Activated naive CD4-positive, alpha-beta T cell treated with anti-CD3 and anti-CD28 coated beads, Interleukin-2, amount 50 U/mL, for 16 hours (primary cell): ENCODE results near the gene CCNL2.
"Not testable (repeated sequence)": the region's sequence is repeated elsewhere in the genome, so short reads cannot be mapped to it uniquely, and the experiment has no call there.

Experiments used
- DNase-seq: peaks from one replicate; pipeline ENCODE4 v3.0.0-alpha.2; 2020

The CCNL2 gene

GRCh38 chr1:1399187-1399871 lies at the start of gene CCNL2:
CCNL2 (minus strand) TSS chr1:1399335; CDS start chr1:1399306, 29 bp downstream.
- peak; percentile 100 for DNase-seq

- DNase-seq, result not testable (repeated sequence)
Measured at GRCh38 chr1:1446631-1447030, 47.5 kb upstream of the CCNL2 start.

GRCh38 chr1:1442069-1442770 lies 43.1 kb upstream of the CCNL2 start:
- no peak for DNase-seq

GRCh38 chr1:1441002-1441888 lies 42.1 kb upstream of the CCNL2 start:
- DNase-seq, result peak; percentile 66

DNA sequence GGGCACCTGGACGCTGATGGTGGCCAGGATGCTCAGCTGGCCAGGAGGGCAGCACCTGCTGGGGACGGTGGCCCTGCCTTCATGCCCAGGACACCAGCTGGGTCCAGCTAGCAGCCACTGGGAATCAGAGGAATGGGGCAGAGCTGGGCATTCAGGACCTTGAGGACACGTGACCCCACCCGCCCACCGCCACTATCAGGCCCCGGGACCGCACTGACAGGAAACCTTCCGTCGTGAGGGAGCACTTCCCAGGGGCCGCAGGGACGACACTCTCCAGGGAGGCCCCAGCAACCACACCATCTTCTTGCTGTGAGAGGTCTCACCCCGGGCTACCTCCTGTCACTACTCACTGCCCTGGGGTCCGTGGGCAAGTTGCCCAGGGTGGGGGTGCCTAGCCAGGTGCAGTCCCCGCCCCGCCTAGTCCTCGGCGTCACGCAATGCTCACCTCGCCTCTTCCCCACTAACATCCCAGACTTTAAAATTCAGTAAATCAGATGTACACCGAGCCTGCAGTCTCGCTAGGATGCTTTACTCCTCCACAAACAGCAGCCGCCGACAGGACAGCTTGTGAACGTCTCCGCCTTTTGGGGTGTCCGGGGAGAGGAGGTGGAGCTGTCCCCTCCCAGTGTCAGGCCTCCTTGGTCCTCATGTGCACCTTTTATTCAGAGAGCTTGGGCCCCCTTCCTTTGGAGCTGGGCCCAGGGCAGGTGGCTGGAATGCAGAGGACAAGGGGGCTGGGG lies 41.3 kb upstream of the CCNL2 start:
- no peak for DNase-seq

DNA sequence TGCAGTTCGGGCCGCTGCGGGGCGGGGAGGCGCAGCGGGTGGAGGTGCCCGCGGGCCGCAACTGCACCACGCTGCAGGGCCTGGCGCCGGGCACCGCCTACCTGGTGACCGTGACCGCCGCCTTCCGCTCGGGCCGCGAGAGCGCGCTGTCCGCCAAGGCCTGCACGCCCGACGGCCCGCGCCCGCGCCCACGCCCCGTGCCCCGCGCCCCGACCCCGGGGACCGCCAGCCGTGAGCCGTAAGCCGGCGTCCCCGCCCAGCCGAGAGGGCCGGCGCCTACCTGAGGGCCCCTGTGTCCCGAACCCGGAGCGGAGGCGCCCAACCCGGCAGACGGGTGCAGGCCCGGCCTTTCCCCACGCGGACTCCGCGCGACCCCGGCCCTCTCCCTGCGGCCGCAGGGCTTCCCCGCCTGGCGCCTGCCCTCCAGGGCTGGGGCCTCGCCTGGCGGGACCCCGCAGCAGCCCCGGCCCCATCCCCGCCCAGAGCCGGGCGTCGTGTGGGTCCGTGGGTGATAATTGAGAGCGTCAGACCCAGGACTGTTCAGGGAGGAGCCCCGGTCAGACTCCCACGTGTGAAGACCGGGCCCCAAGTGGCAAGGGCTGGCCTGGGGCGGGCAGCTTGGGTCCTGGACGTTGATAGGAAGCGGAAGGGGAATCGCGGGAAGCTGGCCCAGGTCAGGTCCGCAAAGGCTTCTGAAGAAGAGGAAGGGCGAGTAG lies 40.6 kb upstream of the CCNL2 start:
- DNase-seq, result no peak

- DNase-seq, result no peak
Measured at GRCh38 chr1:1438531-1439381, 39.6 kb upstream of the CCNL2 start.

- no peak for DNase-seq
Measured at GRCh38 chr1:1437904-1438376, 38.8 kb upstream of the CCNL2 start.

GRCh38 chr1:1437033-1437903 lies 38.1 kb upstream of the CCNL2 start:
- DNase-seq, result no peak

GRCh38 chr1:1436630-1437032 lies 37.5 kb upstream of the CCNL2 start:
- DNase-seq, result no peak

DNA sequence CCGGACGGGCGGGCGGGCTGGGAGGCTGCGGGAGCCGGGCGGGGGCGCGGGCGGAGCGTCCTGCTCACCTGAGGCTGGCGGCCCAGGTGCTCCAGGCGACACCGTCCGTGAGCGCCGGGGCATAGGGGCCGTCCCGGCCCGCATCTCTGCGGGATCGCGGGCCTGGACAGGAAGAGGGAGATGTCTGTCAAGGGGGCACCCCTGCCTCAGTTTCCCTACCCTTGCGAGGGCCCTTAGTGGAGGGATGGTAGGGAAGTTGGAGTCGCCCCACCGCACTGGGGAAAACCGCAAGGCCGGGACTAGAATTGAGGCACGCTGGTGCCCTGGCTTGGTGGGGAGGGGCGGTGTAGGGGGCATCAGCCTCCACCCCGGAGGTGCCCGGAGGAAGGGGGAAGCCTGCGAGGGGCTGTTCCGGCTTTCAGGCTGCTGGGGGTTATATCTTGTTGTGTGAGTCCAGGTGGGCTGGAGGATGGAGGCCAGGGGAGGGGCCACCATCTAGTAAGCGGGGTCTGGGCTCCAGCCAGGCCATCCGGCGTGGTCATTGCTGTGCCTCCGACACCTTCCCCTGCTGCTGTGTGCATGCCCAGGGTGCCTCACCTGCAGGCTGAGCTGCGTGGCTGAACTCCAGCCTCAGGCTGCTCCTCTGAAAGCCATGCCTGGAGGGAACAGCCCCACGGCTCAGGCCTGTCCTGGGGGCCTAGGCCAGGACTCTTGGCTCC lies 36.9 kb upstream of the CCNL2 start:
- no peak for DNase-seq

DNA sequence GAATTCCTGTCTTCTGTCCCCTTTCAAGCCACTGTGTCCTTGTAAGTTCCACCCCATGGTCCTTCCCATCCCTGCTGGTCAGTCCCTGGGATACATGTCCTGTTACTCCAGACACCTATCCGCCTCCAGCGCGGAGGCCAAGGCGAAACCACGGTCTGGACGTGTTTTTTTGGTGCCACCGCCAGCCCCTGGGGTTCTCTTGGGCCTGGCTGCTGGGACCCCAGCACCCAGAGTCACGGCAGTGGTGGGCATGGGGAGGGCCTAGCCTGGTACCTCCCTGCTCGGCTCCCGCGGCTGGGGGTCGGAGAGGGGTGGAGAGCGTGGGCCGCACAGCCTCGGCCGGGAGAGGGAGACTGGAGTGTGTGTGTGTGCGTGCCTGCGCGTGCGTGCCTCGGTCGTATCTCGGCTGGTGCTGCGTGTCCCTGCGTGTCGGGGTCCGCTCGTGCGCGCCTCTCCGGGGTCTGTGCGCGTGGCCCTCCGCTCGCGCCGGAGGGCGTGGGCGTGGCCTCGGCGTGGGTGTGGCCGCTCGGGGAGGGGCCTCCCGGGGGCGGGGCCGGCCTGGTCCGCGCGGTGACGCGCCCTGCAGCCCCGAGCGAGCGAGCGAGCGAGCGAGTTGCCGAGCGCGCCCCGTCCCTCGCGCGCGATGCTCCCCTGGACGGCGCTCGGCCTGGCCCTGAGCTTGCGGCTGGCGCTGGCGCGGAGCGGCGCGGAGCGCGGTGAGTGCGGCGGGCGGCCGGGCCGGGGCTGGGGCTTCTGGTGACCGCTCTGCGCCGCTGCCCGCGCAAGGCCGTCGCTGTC lies 36.2 kb upstream of the CCNL2 start, which contains the start of gene VWA1:
Gene VWA1 (plus strand): TSS at position 585 of the 798 bp plus-strand sequence. CDS start 59 bp downstream, at position 644.
- DNase-seq, result peak; percentile 68

DNA sequence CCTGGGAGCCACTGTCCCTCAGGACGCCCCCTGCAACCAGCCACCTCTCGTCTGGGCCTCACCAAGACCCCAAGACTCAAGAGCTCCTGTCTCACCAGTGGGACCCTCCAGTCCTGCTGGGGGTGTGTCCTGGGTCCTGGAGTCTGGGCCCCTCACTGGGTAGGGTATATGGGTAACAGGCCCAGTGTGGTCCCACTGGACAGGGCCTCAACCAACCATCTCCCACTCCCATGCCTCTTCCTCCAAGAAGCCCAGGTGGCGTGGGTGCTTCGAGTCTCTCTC lies 35.6 kb upstream of the CCNL2 start:
- DNase-seq, result no peak

DNA sequence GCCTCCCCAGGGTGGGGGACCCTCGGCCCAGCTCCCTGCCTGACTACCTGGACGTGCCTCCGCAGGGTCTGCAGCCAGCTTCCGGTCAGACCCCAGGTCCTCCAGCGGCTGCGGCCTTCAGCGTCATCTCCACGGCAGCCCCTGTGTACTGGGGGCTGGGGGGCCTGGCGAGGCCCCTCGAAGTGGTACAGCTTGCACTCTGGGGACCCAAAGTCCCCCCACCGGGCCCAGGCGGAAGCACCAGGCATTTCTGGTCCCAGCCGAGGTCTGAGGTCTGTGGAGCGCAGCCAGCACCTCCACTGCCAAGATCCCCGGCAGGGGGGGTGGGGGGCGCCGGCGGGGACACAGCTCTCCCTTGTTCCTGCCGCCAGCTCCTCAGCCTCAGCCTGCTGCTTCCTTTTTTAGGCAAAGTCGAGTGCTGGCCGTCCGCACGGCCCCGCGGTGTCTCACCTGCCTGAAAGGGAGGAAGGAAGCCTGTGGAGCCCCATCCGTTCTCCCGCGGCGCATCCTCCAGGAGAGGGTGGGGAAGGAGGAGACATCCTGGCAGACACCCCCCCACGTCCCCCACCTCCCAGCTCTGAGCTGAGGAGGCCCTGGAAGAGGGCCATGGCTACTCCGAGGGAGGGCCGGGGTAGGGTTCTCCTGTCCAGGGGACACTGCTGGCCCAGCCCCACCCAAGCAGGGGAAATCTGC lies 35.1 kb upstream of the CCNL2 start:
- no peak for DNase-seq

DNA sequence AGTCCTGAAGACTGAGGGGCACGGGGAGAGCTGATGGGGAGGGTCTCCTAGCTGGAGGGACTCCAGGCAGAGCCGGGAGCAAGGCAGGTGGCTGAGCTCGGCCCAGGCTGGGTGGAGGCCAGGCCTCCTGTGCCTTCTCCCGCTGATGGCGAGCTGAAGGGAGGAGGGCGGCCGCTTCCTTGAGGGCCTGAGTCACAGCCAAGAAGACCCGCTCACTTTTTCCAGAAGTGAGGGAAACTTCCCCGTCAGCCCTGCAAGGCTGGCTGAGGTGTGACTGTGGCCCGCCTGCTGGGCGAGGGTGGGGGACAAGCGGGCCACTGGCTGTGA lies 34.6 kb upstream of the CCNL2 start:
- peak; percentile 66 for DNase-seq

DNA sequence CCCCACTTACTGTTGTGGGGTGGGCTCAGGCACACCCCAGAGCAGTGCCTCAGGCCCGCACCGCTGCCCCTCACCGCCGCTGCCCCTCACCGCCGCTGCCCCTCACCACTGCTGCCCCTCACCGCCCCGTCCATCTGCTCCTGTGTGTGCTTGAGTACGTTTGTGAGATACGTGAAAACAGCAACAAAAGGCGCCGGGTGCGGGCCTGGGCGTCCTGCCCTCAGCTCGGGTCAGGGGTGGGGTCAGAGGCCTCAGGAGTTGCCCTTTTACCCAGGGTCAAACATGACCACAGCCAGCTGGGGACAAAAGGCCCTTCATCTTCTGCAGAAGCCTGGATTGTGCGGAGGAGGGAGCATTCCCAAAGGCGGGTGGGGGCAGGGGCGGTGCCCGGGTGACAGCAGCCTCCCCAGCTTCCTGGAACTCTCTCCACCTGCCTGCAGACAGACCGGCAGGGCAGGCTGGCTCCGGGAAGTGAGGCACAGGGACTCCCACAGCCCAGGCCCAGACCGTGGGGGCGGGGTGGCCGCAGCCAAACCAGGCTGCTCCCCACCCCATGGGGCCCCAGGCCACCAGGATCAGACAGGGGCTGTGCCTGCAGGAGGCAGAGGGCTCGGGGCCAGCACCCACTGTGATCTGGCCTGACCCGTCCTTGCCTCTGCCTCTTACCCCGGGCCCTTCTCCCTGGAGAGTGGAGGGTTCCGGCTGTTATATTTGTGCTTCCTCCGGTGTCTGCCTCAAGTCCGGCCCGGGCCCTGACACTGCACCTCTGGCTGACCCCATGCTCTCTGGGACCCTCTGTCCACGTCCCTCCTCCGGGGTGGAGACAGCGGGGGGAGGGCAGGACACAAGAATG lies 34.0 kb upstream of the CCNL2 start:
- DNase-seq, result no peak
